Measurements from ENCODE around the gene MRPL16. TPM values are rescaled to one million over a fixed set of nuclear protein-coding genes. Genes with fewer than 3 reads are reported as not detected.
"Not testable (repeated sequence)": the region's sequence is repeated elsewhere in the genome, so short reads cannot be mapped to it uniquely, and the experiment has no call there.

MRPL16 gene
- total and polyA plus RNA-seq, 3 donors from 2014 or later: 65.8 to 103 (median 87.9) TPM

DNA sequence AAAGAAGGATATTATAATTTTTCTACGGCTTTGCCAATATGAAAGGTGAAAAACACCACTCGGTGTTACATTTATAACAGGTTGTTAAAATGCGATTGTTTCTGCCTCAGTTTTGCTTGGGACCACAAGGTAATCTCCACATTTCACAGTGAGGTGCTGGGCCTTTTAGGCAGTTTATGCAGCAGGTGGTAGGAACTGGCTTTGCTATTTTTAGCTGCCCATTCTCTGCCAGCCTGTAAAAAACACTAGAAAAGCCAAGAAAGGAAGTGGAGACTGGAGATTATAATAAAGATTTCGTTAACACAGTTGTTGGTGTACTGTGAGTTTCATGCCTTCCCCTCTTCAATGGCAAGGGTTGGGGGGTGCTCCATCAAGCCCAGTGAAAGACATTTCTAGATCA is 8.0 kb upstream of the MRPL16 start:
- Histone ChIP-seq H3K36me3 (ENCODE audit: low read depth, missing control alignments) (no peaks in the 10 kb centered on the region), H3K27ac (no peak overlapping the region), H3K9me3 (no peaks in the 10 kb centered on the region), H3K4me1 (peaks cover 3% of the 10 kb centered on the region), H3K4me3 (no peak overlapping the region), H3K27me3 (no peaks in the 10 kb centered on the region)
- intact Hi-C loops (cut with DNase I; ENCODE audit: low total_unique reads): no loop called here
- no peak for DNase-seq
- 71 to 82% methylated on average over 4 of the region's 4 CpGs for WGBS, 2 donors
- TF ChIP-seq POLR2A (IDR thresholded peaks at IDR 0.05): no peak
- TF ChIP-seq, protein P1, sequence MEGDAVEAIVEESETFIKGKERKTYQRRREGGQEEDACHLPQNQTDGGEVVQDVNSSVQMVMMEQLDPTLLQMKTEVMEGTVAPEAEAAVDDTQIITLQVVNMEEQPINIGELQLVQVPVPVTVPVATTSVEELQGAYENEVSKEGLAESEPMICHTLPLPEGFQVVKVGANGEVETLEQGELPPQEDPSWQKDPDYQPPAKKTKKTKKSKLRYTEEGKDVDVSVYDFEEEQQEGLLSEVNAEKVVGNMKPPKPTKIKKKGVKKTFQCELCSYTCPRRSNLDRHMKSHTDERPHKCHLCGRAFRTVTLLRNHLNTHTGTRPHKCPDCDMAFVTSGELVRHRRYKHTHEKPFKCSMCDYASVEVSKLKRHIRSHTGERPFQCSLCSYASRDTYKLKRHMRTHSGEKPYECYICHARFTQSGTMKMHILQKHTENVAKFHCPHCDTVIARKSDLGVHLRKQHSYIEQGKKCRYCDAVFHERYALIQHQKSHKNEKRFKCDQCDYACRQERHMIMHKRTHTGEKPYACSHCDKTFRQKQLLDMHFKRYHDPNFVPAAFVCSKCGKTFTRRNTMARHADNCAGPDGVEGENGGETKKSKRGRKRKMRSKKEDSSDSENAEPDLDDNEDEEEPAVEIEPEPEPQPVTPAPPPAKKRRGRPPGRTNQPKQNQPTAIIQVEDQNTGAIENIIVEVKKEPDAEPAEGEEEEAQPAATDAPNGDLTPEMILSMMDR (IDR thresholded peaks at IDR 0.05): no peak

DNA sequence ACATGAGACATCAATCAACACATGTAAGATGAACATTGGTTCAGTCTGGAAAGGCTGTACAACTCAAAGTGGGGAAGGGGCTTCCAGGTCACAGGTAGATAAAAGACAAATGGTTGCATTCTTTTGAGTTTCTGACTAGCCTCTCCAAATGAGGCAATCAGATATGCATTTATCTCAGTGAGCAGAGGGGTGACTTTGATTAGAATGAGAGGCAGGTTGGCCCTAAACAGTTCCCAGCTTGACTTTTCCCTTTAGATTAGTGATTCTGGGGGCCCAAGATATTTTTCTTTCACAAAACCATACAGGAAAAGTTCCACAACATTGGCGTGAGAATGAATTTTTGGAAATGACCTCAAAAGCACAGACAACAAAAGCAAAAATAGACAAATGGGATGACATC is 5.9 kb upstream of the MRPL16 start:
- H3K9me3 ChIP-seq; H3K36me3 ChIP-seq (ENCODE audit: low read depth, missing control alignments); H3K27me3 ChIP-seq; H3K27ac ChIP-seq; intact Hi-C loops (cut with DNase I; ENCODE audit: low total_unique reads); H3K4me3 ChIP-seq; H3K4me1 ChIP-seq; DNase-seq: not testable (repeated sequence)
- 84% methylated on average over 1 of the region's 1 CpG for WGBS, 2 donors

GRCh38 chr11:59815754-59816153 is 5.2 kb upstream of the MRPL16 start:
- intact Hi-C loops (cut with DNase I; ENCODE audit: low total_unique reads): no loop called here
- H3K9me3 ChIP-seq: no peaks in the 10 kb centered on the region
- no peaks in the 10 kb centered on the region for H3K4me1 ChIP-seq
- no peak overlapping the region for H3K27ac ChIP-seq
- H3K4me3 ChIP-seq: no peak overlapping the region
- H3K36me3 ChIP-seq (ENCODE audit: low read depth, missing control alignments): no peaks in the 10 kb centered on the region
- no peak for TF ChIP-seq POLR2A (IDR thresholded peaks at IDR 0.05)
- TF ChIP-seq, protein P1 (IDR thresholded peaks at IDR 0.05): no peak
- WGBS, 2 donors: 96 to 100% methylated on average over 1 of the region's 1 CpG
- no peak for DNase-seq
- H3K27me3 ChIP-seq: no peaks in the 10 kb centered on the region

DNA sequence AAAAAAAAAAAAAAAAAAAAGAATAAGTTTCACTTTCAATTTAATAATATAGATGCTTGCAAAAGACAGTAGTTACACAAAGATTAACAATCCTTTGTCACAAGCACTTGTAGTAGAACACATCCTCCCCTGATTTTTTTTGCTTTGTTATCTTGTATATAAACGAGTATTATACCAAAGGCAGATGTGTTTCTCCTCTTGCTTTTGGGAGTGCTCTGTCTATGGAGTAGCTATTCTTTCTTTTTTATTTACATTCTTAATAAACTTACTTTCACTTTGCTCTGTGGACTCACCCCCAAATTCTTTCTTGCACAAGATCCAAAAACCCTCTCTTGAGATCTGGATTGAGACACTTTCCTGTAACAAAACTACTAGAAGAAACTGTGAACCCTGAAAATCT is 3.4 kb upstream of the MRPL16 start:
- H3K4me1 ChIP-seq: peaks cover 4% of the 10 kb centered on the region
- H3K36me3 ChIP-seq (ENCODE audit: low read depth, missing control alignments): no peaks in the 10 kb centered on the region
- TF ChIP-seq, protein P1 (IDR thresholded peaks at IDR 0.05): no peak
- no peak for TF ChIP-seq POLR2A (IDR thresholded peaks at IDR 0.05)
- no peak for DNase-seq
- H3K4me3 ChIP-seq: no peak overlapping the region
- intact Hi-C loops (cut with DNase I; ENCODE audit: low total_unique reads): no loop called here
- H3K27me3 ChIP-seq: no peaks in the 10 kb centered on the region
- no peaks in the 10 kb centered on the region for H3K9me3 ChIP-seq
- 25 to 37% methylated on average over 1 of the region's 1 CpG for WGBS, 2 donors
- no peak overlapping the region for H3K27ac ChIP-seq

GRCh38 chr11:59813364-59813763 is 2.8 kb upstream of the MRPL16 start:
- Histone ChIP-seq H3K4me1 (peaks cover 4% of the 10 kb centered on the region), H3K4me3 (peak overlapping the region in 1 of 2 donors; percentile 15), H3K27me3 (no peaks in the 10 kb centered on the region), H3K27ac (no peak overlapping the region), H3K36me3 (ENCODE audit: low read depth, missing control alignments) (no peaks in the 10 kb centered on the region), H3K9me3 (no peaks in the 10 kb centered on the region)
- 84 to 100% methylated on average over 1 of the region's 1 CpG for WGBS, 2 donors
- DNase-seq: no peak
- intact Hi-C loops (cut with DNase I; ENCODE audit: low total_unique reads): no loop called here
- TF ChIP-seq, protein P1 (IDR thresholded peaks at IDR 0.05): no peak
- TF ChIP-seq POLR2A (IDR thresholded peaks at IDR 0.05): no peak
